Endothelial cell of umbilical vein (primary cell): ENCODE results near the gene MAP4K5. TPM values are rescaled to one million over a fixed set of nuclear protein-coding genes. Genes with fewer than 3 reads are reported as not detected.
"Not testable (repeated sequence)": the region's sequence is repeated elsewhere in the genome, so short reads cannot be mapped to it uniquely, and the experiment has no call there.

ENCODE experiments used
- BruUV-seq: library from RNA; stranded (reverse); fragments of 400-500 nt; replicated peaks from 2 replicates; lab custom pipeline; 2021; lab: Mats Ljungman, UMichigan
- CTCF ChIA-PET: fragments of 300-600, 350-600 bp; sonication (Branson Sonifier 250); formaldehyde crosslinking; loops from one replicate; lab custom pipeline; 2021; ENCODE audit warnings: antibody characterized with exemption, inconsistent platforms; lab: Charles Lee
- POLR2A ChIA-PET: fragments of 300-600, 350-600 bp; sonication (Branson Sonifier 250); formaldehyde crosslinking; loops from one replicate; lab custom pipeline; 2021; ENCODE audit warnings: antibody characterized with exemption, inconsistent platforms; lab: Charles Lee
- DNase-seq: peaks from one replicate; pipeline ENCODE4 v3.0.0-alpha.2; 2011; ENCODE audit warnings: low read depth, low spot score
- FAIRE-seq: peaks from 2 replicates; lab custom pipeline; 2011; peaks lifted over from hg19 to GRCh38; lab: Jason Lieb, UNC
- H2AFZ ChIP-seq: 2 replicates; pipeline ENCODE4 v1.6.0; 2012; ENCODE audit warnings: low read depth, low read length, control low read depth, inconsistent platforms
- H3K27ac ChIP-seq: 2 replicates; pipeline ENCODE4 v1.5.1; 2011; ENCODE audit warnings: low read depth, mild to moderate bottlenecking, control low read depth, low read length, moderate library complexity; ENCODE audit not compliant: insufficient read depth
- H3K27me3 ChIP-seq, 2 experiments: 2 replicates each; pipeline versions ENCODE4 v1.6.0 to v1.6.1; 2011; ENCODE audit warnings: low read length in 2 of 2, mixed read lengths in 1 of 2; ENCODE audit not compliant: control insufficient read depth in 2 of 2, insufficient read depth in 2 of 2
- H3K36me3 ChIP-seq, 2 experiments: 2 replicates in 1 of 2; 3 replicates in 1 of 2; pipeline ENCODE4 v1.5.1; 2011; ENCODE audit warnings: low read length in 2 of 2, mild to moderate bottlenecking in 1 of 2, moderate library complexity in 1 of 2; ENCODE audit not compliant: control insufficient read depth in 2 of 2, insufficient read depth in 2 of 2; ENCODE audit errors: extremely low read depth in 1 of 2
- H3K4me1 ChIP-seq: 3 replicates; pipeline ENCODE4 v1.5.1; 2011; ENCODE audit warnings: mild to moderate bottlenecking, low read length; ENCODE audit not compliant: control insufficient read depth, insufficient read depth; ENCODE audit errors: extremely low read depth
- H3K4me2 ChIP-seq: 2 replicates; pipeline ENCODE4 v1.6.1; 2011; ENCODE audit warnings: low read length, control low read depth, mixed read lengths; ENCODE audit not compliant: insufficient read depth
- H3K4me3 ChIP-seq, 3 experiments: fragments of 200-600 bp in 1 of 3; sonication (generic), shearing (Covaris generic) in 1 of 3; replicated peaks in 1 of 3; 2 replicates each; pipeline ENCODE4 v1.5.1; 2011 to 2016; ENCODE audit warnings: control low read depth in 3 of 3, low read length in 3 of 3, mild to moderate bottlenecking in 2 of 3, inconsistent platforms in 1 of 3, low read depth in 1 of 3, moderate library complexity in 1 of 3; ENCODE audit not compliant: insufficient read depth in 1 of 3
- H3K79me2 ChIP-seq: 2 replicates; pipeline ENCODE4 v1.6.0; 2012; ENCODE audit warnings: low read length, inconsistent platforms; ENCODE audit not compliant: control insufficient read depth, insufficient read depth
- H3K9ac ChIP-seq: replicated peaks from 2 replicates; pipeline ENCODE3; 2011; ENCODE audit warnings: low read length, control low read depth; ENCODE audit not compliant: insufficient read depth; ENCODE audit errors: extremely low read depth
- H3K9me1 ChIP-seq: replicated peaks from 3 replicates; pipeline ENCODE4 v1.6.0; 2011; ENCODE audit warnings: mild to moderate bottlenecking, low read length; ENCODE audit not compliant: control insufficient read depth, insufficient read depth; ENCODE audit errors: extremely low read depth
- H3K9me3 ChIP-seq: replicated peaks from 2 replicates; pipeline ENCODE4 v1.5.1; 2012; ENCODE audit warnings: low read length, inconsistent platforms; ENCODE audit not compliant: control insufficient read depth, insufficient read depth
- H4K20me1 ChIP-seq: replicated peaks from 2 replicates; pipeline ENCODE3; 2011; ENCODE audit warnings: mild to moderate bottlenecking, low read length; ENCODE audit not compliant: control insufficient read depth, insufficient read depth; ENCODE audit errors: extremely low read depth
- EZH2 ChIP-seq: IDR thresholded peaks from 2 replicates; pipeline ENCODE4 v1.6.1; 2012; ENCODE audit warnings: borderline replicate concordance, low read depth, mild to moderate bottlenecking, moderate library complexity, low read length, inconsistent platforms; ENCODE audit not compliant: severe bottlenecking
- FOS ChIP-seq: IDR thresholded peaks from 2 replicates; pipeline ENCODE4 v1.6.1; 2011; ENCODE audit warnings: mild to moderate bottlenecking, low read length, moderate library complexity, borderline replicate concordance; ENCODE audit not compliant: insufficient read depth
- MAX ChIP-seq: IDR thresholded peaks from 2 replicates; pipeline ENCODE4 v1.6.1; 2011; ENCODE audit not compliant: insufficient read depth, insufficient read length
- MYC ChIP-seq: IDR thresholded peaks from one replicate; pipeline ENCODE4 v1.6.1; 2011; ENCODE audit warnings: mild to moderate bottlenecking, low read depth, low read length
- dilution Hi-C: fragments of 300-500 bp; cut with MboI; formaldehyde crosslinking; loops from one replicate; pipeline ENCODE4 v1.15.0; 2019; ENCODE audit warnings: low sequenced_read_pairs; ENCODE audit not compliant: extremely low pct_ligation_motif_present
- intact Hi-C: fragments of 100-400 bp; cut with micrococcal nuclease; formaldehyde crosslinking; loops from one replicate; pipeline ENCODE4 v1.10.0; 2022
- polyA plus RNA-seq, 4 experiments: library from polyadenylated mRNA; depleted of rRNA in 3 of 4; stranded (reverse) in 3 of 4; unstranded in 1 of 4; fragments of >200 nt; gene quantifications; 2 replicates each; pipeline versions ENCODE4 v1.2.1 to v1.2.3, GENCODE V29; 2011 to 2012; ENCODE audit warnings: missing spikeins in 1 of 4
- total RNA-seq: library from RNA; stranded (reverse); gene quantifications from 2 replicates; pipeline ENCODE4 v1.2.3, GENCODE V29; 2021

MAP4K5 gene
- total and polyA plus RNA-seq, 2 donors (not counting 3 experiments of a cell fraction or from before 2014, with no cell fraction given): 17.4 to 73.7 TPM

DNA sequence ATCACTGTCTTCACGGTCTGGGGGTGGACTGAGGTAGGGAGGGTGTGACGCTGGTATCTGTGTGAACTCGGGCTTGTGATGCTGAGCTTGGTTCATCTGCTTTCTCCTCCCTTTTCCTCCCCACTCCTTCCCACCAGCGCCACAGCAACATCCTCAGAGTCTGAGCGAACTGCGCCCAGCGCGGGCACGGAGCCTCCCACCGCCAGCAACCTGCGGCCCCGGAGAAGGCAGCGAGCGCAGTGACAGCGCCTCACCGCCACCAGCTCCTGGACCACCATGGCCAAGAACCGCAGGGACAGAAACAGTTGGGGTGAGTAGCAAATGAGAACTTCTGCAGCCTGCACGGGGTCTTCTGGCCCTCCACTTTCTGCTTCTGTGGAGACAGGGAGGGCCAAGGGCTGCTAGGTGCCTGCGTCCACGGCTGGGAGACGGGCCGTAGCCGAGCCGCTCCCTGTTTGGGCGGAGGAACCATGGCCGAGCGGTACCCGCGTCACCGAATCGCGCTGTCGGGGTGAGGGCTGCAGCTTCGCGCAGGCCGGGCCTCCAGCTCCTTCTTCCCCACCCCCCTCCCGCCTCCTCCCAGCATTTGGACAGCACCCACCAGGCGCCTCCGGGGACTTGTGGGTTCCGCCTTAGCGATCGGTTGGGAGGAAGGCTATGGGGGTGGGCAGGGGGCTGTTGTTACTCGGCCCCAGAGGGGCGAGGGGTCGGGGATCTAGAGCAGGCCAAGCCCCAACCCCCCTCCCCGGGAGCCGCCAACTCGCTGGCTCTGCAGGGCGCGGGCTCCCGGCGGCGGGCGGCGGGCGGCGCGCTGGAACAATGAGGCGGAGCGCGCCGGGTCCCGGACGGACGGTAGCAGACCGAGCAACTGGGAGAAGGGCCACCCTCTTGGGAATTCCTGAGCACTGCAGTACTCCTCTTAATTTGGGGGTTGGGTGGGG is 27.9 kb upstream of the MAP4K5 start, which contains the start of gene ATL1:
TSS of gene ATL1 (plus strand) at position 156 of the 941 bp plus-strand sequence. CDS start at position 277, 121 bp downstream.
- FAIRE-seq: peak; percentile 66
- BruUV-seq: no TSS peak

DNA sequence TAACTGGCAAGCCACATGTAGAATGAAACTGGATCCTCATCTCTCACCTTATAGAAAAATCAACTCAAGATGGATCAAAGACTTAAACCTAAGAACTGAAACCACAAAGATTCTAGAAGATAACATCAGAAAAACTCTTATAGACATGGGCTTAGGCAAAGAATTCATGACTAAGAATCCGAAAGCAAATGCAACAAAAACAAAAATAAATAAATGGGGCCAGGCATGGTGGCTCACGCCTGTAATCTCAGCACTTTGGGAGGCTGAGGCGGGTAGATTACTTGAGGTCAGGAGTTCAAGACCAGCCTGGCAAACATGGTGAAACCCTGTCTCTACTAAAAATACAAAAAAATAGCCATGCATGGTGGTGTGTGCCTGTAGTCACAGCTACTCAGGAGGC is 20.4 kb upstream of the MAP4K5 start:
- BruUV-seq, H2AFZ ChIP-seq, H3K27ac ChIP-seq, H3K4me3 ChIP-seq, H3K4me2 ChIP-seq, H3K9me1 ChIP-seq, H4K20me1 ChIP-seq, FAIRE-seq, POLR2A ChIA-PET, H3K4me1 ChIP-seq, DNase-seq, H3K9me3 ChIP-seq, intact Hi-C loops, H3K79me2 ChIP-seq, H3K9ac ChIP-seq, H3K36me3 ChIP-seq: not testable (repeated sequence)
- peaks cover 15 to 29% of the 10 kb centered on the region in 2 experiments for H3K27me3 ChIP-seq
- CTCF ChIA-PET: interaction anchor here (1.2 kb wide), 1 partner anchor 10 kb away, joined by 3 read pairs; no protein-coding TSS in a partner anchor
- dilution Hi-C loops: loop anchor here (25.0 kb wide), 1 partner anchor 160 kb away; no protein-coding TSS in a partner anchor

More for the DNA sequence above, 27.9 kb upstream of the MAP4K5 start, which contains the start of gene ATL1:
- Histone ChIP-seq H3K27ac (no peak within 1 kb of the TSS), H3K27me3 (peaks cover 23% of the 10 kb centered on the region in 2 experiments), H3K9ac (peak within 1 kb of the TSS; percentile 59), H3K4me2 (peak within 1 kb of the TSS; percentile 94), H3K9me1 (no peaks in the 10 kb centered on the region), H4K20me1 (no peaks in the 10 kb centered on the region), H2AFZ (peak within 1 kb of the TSS; percentile 96), H3K4me1 (peaks cover 11% of the 10 kb centered on the region), H3K9me3 (no peaks in the 10 kb centered on the region), H3K79me2 (no peaks in the 10 kb centered on the region), H3K36me3 (no peaks in the 10 kb centered on the region), H3K4me3 (peak within 1 kb of the TSS; percentile 59 to 92 (median 90))
- intact Hi-C loops (loop anchor here (1.0 kb wide), 1 partner anchor 327 kb away; no protein-coding TSS in a partner anchor), dilution Hi-C loops (loop anchor here (25.0 kb wide), 1 partner anchor 152 kb away; no protein-coding TSS in a partner anchor)
- DNase-seq: peak; percentile 59
- POLR2A ChIA-PET: no interaction called here
- TF ChIP-seq MAX: no peak
- no peak for TF ChIP-seq MYC
- TF ChIP-seq EZH2: peak; percentile 18
- TF ChIP-seq FOS: no peak
- CTCF ChIA-PET: interaction anchor here (0.6 to 2.4 kb wide), 11 partner anchors 15 to 698 kb away, joined by 3 to 14 read pairs (median 4); partner anchors contain the start of genes DMAC2L, L2HGDH, MAP4K5 and SAV1
